Measurements from ENCODE around the gene HOOK2. TPM values are rescaled to one million over a fixed set of nuclear protein-coding genes. Genes with fewer than 3 reads are reported as not detected.

The HOOK2 gene
- polyA plus RNA-seq, 1 of the 3 experiments (the other 2 are of a cell fraction) = 33.0 TPM

DNA sequence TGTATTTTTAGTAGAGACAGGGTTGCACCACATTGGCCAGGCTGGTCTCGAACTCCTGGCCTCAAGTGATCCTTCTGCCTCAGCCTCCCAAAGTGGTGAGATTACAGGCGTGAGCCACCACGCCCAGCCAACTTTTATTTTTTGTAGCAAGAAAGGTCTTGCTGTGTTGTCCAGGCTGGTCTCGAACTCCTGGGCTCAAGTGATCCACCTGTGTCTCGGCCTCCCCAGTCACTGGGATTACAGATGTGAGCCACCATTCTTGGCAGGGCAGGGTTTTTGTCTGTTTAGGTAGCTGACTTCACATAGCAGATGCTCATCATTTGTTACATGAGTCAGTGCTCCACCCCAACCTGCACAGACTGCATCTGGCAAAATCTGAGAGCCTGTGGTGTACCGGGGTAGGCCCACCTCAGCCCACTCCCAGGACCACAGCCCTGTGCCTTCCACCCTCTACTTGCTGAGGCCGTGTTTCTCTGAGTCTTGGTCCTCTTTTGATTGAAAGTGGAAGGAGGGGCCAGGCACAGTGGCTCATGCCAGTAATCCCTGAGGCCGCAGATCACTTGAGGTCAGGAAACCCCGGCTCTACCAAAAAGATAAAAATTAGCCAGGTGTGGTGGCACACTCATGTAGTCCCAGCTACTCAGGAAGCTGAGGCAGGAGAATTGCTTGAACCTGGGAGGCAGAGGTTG lies 47.5 kb downstream of the HOOK2 start:
- TF ChIP-seq JUND (IDR thresholded peaks at IDR 0.05) (no peak), FOSL2 (IDR thresholded peaks at IDR 0.05; ENCODE audit: borderline replicate concordance, low read depth) (no peak), EP300 (IDR thresholded peaks at IDR 0.05; ENCODE audit: borderline replicate concordance in 1 of 2, low read depth in 1 of 2, low read length in 1 of 2) (no peak), YY1 (IDR thresholded peaks at IDR 0.05; ENCODE audit: low read depth) (no peak), RXRA (IDR thresholded peaks at IDR 0.05; ENCODE audit: borderline replicate concordance, low read depth) (no peak), MXI1 (IDR thresholded peaks at IDR 0.05; ENCODE audit: low read depth, low read length) (no peak), NRF1 (IDR thresholded peaks at IDR 0.05; ENCODE audit: low read depth, low read length) (no peak), TCF12 (IDR thresholded peaks at IDR 0.05) (no peak), NFIC (IDR thresholded peaks at IDR 0.05; ENCODE audit: borderline replicate concordance) (no peak), MEF2A (IDR thresholded peaks at IDR 0.05; ENCODE audit: borderline replicate concordance, low read depth) (no peak), RCOR1 (IDR thresholded peaks at IDR 0.05; ENCODE audit: low read length) (no peak), GATA2 (CRISPR knock-in tag; IDR thresholded peaks at IDR 0.05) (no peak)
- TF ChIP-seq, protein P1, sequence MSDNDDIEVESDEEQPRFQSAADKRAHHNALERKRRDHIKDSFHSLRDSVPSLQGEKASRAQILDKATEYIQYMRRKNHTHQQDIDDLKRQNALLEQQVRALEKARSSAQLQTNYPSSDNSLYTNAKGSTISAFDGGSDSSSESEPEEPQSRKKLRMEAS (IDR thresholded peaks at IDR 0.05; ENCODE audit: low read depth) = no peak
- TF ChIP-seq, protein P2, sequence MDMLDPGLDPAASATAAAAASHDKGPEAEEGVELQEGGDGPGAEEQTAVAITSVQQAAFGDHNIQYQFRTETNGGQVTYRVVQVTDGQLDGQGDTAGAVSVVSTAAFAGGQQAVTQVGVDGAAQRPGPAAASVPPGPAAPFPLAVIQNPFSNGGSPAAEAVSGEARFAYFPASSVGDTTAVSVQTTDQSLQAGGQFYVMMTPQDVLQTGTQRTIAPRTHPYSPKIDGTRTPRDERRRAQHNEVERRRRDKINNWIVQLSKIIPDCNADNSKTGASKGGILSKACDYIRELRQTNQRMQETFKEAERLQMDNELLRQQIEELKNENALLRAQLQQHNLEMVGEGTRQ (IDR thresholded peaks at IDR 0.05; ENCODE audit: borderline replicate concordance, low read depth, low read length) = no peak
- TF ChIP-seq, protein P3, sequence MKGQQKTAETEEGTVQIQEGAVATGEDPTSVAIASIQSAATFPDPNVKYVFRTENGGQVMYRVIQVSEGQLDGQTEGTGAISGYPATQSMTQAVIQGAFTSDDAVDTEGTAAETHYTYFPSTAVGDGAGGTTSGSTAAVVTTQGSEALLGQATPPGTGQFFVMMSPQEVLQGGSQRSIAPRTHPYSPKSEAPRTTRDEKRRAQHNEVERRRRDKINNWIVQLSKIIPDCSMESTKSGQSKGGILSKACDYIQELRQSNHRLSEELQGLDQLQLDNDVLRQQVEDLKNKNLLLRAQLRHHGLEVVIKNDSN (IDR thresholded peaks at IDR 0.05; ENCODE audit: borderline replicate concordance, low read depth) = no peak
- TF ChIP-seq, protein P4, sequence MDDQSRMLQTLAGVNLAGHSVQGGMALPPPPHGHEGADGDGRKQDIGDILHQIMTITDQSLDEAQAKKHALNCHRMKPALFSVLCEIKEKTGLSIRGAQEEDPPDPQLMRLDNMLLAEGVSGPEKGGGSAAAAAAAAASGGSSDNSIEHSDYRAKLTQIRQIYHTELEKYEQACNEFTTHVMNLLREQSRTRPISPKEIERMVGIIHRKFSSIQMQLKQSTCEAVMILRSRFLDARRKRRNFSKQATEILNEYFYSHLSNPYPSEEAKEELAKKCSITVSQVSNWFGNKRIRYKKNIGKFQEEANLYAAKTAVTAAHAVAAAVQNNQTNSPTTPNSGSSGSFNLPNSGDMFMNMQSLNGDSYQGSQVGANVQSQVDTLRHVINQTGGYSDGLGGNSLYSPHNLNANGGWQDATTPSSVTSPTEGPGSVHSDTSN (IDR thresholded peaks at IDR 0.05) = no peak
- WGBS (ENCODE audit: low lambda C conversion rate) = 93% methylated on average over 7 of the region's 9 CpGs
- Histone ChIP-seq H3K9me2 (no peaks in the 10 kb centered on the region), H3K79me2 (ENCODE audit: insufficient read depth) (peaks cover 50% of the 10 kb centered on the region), H3K36me3 (replicated peaks in 1 of 2; ENCODE audit: control insufficient read depth in 1 of 2, insufficient read depth in 2 of 2, low read length in 1 of 2) (peaks cover 22 to 26% of the 10 kb centered on the region in 2 experiments), H3K27ac (ENCODE audit: low read depth in 2 of 2, low read length in 1 of 2) (no peak overlapping the region), H3F3A (replicated peaks; ENCODE audit: insufficient read depth) (peaks cover 25% of the 10 kb centered on the region), H3K9me3 (no peaks in the 10 kb centered on the region), H3K4me1 (ENCODE audit: control insufficient read depth in 1 of 2, insufficient read depth in 2 of 2, low read depth in 1 of 2, low read length in 1 of 2) (peaks cover 7 to 10% of the 10 kb centered on the region in 2 experiments; a peak in 2 of 4 replicates), H3K4me2 (no peak overlapping the region), H3K27me3 (ENCODE audit: insufficient read depth) (no peaks in the 10 kb centered on the region), H2AFZ (ENCODE audit: low read depth) (no peak overlapping the region), H3K9ac (no peak overlapping the region), H3K4me3 (ENCODE audit: low read depth in 2 of 2, low read length in 1 of 2) (no peak overlapping the region), H4K20me1 (ENCODE audit: insufficient read depth) (peaks cover 28% of the 10 kb centered on the region)
- CTCF ChIA-PET = interaction anchor here (1.9 kb wide), 1 partner anchor 29 kb away, joined by 6 read pairs; no protein-coding TSS in a partner anchor
- DNase-seq = no peak
- POLR2A ChIA-PET = no interaction called here

All from SK-N-SH (cell line).